HUDEP-2 (cell line): ENCODE data around the gene ELMOD1.

Experiments
- DNase-seq, 76 experiments: peaks; one replicate each; lab custom pipeline; 2025; ENCODE audit not compliant: unreplicated experiment in 76 of 76; lab: John Stamatoyannopoulos, UW

ELMOD1 gene

DNA sequence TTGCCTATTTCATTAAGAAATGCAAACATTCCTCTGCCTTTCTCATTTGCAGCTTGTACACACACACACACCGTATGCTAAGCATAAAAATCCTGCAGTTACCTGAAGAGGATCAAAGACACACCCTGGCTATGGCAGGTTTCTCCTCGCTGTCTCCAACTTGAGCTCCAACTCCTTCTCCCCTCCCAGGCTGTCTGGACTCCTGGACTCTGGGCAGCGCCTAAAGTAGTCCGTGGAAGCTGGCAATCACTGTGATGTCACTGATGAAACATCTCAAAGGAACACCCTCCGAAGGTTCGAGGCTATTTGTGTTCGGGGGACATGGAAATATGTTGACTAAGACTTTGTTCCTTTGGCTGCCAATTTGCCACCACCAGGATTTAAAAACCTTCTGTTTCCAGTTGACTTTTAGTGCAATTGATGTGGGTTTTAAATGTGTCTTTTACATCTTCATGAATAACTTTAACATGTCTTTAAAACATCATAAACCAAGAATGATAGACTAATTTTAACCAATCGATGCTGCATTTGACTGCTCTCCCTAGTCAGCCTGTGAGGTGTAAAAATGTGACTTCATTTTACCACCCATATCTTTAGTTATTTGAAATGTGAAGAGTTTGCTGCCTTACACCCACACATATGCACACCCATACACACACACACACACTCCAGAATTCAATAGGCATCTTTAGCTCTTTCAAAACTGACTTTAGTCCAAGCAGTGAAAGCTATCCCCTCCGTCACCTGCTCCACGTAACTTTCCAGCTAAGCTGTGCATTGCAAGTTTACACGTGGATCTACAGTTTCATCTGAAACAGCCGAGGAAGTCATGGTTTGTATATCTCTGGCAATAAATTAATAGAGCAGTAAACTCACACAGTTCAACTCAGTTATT, 121.2 kb downstream of the ELMOD1 start, which contains the start of gene SLN:
SLN (minus strand) TSS at position 196 of the 895 bp plus-strand sequence.
- no peak for DNase-seq

DNA sequence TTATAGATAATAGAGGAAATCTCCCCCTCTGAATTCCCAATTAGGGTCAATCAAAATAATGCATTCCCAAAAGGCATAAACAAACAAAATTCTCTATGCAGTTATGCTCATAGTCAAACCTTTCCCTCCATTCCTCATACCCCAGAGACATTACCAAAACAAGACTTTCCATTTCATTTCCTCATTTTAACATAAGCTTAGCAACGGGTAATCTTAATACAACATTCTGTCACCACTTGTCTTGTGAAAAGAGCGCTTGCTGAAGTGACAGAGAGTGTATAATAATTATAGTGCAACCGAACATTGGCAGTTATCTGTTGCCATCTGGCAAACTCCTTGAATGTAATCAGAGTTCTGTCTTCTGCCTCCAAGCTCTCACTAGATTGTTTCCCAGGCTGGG, 122.1 kb downstream of the ELMOD1 start:
- DNase-seq, result no peak
